GM18499 (cell line): ENCODE data around the gene CD48.

Source experiments
- ATAC-seq: cut with Tn5 transposase; IDR thresholded peaks from one replicate; pipeline ENCODE4 v1.9.1; 2021; ENCODE audit warnings: moderate number of reproducible peaks; ENCODE audit not compliant: insufficient read depth, unreplicated experiment

CD48 gene, protein sequence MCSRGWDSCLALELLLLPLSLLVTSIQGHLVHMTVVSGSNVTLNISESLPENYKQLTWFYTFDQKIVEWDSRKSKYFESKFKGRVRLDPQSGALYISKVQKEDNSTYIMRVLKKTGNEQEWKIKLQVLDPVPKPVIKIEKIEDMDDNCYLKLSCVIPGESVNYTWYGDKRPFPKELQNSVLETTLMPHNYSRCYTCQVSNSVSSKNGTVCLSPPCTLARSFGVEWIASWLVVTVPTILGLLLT

DNA sequence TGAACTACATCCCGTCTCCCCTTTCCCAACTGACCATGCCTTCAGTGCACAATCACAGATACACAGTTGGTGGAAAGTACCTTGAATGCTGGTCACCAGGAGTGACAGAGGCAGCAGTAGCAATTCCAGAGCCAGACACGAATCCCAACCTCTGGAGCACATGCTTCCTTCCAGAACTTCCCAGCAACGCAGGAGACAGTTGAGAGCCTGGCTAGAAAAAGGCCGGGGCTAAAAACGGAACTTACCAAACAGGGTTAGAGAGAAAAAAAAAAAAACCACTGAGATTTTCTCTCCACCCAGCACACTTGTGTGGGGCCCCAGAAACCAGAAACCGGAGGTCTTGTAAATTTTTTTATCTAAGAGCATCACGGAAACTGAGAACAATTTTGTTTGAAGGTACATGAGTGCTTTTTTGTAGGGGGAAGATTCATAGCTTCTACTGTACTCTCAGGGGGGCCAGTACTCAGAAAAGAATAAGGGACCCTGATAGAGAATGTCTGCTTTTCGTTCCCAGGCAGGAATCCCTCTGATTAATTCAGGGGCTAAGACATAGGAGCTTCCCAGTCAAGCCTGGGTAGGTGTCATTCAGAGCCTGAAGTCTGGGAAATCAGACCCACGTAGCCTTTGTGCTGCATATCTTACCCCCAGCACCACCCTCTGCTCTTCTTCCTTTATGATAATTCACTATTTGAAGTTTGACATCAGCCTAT, at the start of gene CD48:
CD48 (minus strand) TSS at position 221 of the 710 bp plus-strand sequence; CDS start at position 162, 59 bp downstream.
- ATAC-seq, result no peak

DNA sequence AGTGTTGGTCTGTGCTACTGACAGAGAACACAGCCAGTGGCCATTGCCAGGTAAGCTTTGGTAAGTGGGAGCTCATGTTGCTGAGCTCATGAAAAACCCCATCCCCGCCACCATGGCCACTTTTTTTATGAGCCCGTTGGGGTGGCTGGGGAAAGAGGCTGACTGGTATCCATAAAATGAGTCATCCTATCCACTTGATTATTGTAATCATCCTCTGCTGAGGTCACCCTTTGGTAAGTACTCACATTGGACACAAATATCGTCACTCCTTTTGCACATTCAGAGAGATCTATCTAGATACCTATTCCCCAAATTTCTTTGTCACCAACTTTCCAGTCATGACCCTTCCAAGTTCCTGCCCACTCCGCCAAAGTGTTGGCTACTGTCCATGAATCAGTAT, 49.4 kb upstream of the CD48 start:
- no peak for ATAC-seq

DNA sequence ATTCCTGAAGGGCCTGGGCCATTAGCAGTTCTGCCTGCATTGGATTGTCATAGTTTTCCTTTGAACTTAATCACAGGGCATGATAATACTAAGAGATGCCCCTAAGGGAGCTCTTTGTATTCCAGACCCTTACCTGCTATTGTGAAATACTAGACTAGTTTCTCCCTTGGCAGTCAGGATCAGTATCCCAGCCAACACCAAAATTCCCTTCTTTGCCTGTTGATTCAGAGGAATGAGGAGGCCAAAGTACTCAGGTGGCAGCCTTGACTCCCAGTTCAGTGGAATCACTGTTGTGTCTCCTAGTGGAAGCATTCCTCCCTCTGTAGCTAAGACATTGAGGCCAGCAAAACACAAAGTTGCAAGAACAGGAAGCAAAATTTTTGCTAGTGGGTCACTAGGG, 48.1 kb upstream of the CD48 start:
- ATAC-seq, result no peak

DNA sequence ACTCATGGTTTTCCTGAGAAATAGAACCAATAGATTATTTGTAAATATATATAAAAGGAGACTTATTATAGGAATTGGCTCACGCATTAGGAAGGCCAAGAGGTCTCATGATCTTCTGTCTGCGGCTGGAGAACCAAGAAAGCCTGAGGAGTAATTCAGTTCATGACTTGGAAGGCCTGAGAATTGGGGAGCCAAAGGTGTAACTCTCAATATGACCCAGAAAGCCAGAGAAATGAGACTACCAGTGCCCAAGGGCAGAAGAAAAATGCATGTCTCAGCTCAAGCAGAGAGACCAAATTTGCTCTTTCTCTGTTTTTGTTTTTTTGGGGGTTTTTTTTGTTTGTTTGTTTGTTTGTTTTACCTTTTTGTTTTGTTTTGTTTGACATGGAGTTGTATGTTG, 46.9 kb upstream of the CD48 start:
- no peak for ATAC-seq

DNA sequence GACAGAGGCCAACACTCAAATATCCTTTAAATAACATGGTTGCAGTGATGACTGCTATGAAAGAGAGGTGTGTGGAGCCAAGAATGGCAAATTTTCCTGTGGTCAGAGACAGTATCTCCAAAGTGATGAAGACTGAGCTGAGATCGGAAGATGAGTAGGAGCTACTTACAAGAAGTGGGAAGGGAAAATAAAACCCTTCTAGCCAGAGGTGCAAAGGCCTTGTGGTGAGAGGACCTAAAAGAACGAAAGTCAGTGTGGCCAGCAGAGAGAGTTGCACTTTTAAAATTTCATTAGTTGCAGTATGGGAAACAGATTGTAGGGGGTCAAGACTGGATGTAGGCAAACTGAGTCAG, 45.2 kb upstream of the CD48 start:
- ATAC-seq, result no peak

DNA sequence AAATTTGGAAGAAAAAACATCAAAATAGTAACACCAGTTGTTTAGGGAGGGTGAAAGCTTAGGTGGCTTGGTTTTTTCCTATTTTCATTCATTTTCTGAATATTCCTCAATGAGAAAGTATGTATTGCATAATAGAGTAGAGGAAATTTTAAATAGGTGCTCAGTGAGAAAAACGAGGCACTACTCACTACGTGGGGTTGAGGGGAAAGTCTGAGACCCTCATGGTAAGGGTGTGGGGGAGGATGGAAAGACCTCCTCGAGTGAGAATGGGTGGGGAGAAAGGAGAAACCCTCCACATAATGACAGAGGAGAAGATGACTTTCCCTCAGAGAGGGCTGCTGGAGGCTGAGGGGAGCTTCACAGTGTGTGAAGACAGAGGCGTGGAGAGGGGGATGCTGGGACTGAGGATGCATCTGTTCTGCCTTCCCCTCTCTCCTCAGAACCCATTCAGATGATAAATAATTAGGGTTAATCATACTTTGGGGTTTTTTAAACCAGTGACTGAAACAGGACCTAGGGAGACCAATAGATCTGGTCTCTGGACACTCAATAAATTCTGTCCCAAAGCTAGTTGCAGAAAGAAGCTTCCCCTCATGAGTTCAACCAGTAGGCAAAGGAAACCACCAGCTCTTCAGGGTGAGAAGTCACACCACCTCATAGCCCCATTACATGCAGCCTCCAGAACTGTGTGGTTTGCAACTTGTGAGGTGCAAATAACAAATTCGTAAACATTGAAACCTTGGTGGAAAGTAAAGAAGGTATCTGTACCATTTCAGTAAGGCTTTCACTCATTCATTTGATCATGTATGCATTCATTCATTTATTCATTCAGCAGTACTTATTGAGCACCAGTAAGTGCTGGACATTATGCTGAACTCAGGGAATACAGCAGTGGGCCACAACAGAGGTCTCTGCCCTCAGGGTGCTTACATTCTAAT, 44.6 kb upstream of the CD48 start:
- no peak for ATAC-seq

DNA sequence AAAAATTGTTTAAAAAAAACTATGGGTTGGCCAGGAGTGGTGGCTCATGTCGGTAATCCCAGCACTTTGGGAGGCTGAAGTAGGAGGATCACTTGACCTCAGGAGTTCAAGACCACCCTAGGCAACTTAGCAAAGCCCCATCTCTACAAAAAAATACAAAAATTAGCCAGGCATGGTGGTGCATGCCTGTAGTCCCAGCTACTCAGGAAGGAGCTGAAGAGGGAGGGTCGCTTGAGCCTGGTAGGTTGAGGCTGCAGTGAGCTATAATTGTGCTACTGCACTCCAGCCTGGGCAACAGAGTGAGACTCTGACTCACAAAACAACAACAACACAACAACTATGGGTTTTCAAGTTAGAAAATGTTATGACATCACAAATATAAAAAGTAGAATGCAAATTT, 43.8 kb upstream of the CD48 start:
- ATAC-seq, result no peak

DNA sequence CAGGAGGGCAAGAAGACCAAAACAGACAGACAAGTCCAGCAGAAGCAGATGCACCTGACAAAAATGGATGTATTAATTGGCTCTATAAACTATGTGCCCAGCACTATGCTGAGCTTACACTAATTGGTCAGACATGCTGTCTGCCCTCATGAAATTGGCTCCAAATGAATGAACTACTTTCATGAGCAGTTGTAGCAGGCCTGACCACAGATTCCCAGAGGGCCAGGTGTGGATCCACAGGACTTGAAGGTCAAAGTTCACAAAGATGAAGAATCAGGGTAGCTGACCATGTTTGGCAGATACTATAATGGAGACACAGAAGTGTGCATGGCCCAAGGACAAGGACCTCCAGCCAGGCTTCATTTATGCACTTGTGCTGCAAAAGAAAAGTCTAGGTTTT, 42.0 kb upstream of the CD48 start:
- no peak for ATAC-seq

DNA sequence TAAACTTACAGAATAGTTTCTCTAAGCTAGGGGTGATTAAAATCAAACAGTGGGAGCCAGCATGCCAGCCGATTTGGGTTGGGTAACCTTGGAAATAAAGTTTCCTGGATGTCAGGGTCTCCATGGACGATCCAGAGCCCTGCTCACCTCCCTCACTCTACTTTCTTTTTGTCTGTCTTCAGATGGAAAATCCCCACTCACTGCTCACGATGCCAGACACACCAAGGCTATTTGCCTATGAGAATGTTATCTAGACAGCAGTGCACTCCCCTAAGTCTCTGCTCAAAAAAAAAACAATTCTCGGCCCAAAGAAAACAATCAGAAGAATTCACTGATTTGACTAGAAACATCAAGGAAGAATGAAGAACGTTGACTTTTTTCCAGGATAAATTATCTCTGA, 41.3 kb upstream of the CD48 start:
- no peak for ATAC-seq

DNA sequence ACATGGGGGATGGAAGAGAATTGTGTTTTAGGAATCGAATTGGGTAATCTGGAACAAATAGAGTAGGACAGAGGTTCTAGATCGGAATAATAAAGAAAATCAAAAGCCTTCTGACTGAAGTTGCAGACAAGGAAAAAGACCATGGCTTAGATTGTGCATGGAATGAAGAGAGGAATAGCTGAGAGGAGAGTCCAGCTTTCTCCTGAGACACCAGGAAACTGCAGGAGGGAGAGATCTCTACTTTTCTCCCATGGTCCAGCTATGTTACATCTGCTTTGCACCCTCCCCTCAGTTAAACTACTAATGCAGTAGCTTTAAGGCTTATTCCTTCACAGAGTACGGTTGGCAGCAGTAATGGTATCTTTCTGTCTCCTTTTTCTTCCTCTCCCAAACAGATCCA, 40.8 kb upstream of the CD48 start:
- ATAC-seq, result no peak

DNA sequence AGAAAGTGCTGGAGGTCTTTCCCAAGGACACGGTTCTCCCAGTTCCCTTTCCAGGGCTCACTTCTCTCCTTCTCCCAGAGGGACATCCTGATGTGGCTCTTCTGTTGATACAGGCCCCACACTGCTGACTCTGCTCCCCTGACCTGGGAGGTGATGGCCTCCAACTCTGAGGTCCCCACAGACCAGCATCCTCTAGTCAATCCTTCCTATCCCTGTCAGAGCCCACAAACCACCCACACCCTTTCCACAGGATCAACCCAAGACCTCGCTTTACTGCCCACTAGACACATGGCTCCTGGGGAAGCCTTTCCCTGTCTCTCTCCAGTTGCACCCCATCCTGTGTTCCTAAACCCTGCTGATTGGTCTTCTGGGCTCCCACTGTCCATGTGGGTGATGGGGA, 39.0 kb upstream of the CD48 start:
- no peak for ATAC-seq

DNA sequence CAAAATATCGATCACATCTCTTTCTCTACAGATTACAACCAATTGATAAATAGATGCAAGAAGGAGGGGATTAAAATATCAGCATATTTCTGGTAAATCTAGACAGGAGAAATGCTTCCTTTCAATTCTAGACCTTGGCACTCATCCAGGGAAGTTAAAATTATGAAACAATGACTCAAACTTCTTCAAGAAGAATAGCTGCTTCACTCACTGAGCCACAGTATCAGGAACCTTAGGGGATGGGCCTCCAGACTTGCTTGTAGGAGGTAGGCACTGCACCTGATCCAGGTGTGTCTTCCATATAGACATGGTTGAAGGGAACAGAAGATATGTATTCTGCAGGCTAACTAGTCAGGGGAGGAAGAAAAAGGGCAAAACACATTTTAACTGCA, 37.3 kb upstream of the CD48 start:
- no peak for ATAC-seq

DNA sequence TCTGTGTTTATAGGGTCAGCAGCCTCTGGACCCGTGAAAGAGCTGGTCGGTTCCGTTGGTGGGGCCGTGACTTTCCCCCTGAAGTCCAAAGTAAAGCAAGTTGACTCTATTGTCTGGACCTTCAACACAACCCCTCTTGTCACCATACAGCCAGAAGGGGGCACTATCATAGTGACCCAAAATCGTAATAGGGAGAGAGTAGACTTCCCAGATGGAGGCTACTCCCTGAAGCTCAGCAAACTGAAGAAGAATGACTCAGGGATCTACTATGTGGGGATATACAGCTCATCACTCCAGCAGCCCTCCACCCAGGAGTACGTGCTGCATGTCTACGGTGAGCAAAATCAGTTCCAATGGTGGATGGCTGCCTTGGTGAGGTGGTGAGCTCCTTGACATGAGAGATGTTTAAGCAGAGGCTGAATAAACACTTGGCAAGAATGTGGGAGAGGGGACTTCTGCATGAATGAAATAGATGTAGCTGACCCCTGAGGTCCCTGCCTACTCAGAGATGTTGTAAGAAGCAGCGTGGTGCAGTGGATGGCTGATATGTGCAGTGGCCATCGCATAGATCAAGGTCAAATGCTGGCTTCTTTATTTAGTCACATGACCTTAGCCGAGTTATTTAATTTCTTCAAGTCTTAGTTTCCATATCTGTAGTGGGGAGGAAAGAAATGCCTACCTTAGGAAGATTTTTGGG, 36.7 kb upstream of the CD48 start:
- ATAC-seq, result no peak

DNA sequence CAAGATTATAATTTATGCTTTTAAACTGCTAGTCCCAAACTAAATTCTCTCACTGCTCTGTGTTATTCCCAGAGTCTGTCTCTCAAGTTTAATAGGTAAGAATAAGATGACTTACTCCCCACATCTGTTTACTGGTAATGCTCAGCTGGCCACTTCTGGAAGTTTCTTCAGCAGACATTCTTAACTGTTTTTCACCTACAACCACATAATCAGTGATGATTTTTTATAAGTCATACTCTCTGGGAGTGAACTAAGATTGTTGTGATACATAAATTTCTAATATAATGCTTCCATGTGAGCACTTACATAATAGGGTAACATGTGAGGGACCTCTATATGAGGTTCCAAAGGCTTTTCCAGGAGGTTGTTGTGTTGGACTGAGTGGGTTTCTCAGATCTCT, 36.1 kb upstream of the CD48 start:
- ATAC-seq, result no peak

DNA sequence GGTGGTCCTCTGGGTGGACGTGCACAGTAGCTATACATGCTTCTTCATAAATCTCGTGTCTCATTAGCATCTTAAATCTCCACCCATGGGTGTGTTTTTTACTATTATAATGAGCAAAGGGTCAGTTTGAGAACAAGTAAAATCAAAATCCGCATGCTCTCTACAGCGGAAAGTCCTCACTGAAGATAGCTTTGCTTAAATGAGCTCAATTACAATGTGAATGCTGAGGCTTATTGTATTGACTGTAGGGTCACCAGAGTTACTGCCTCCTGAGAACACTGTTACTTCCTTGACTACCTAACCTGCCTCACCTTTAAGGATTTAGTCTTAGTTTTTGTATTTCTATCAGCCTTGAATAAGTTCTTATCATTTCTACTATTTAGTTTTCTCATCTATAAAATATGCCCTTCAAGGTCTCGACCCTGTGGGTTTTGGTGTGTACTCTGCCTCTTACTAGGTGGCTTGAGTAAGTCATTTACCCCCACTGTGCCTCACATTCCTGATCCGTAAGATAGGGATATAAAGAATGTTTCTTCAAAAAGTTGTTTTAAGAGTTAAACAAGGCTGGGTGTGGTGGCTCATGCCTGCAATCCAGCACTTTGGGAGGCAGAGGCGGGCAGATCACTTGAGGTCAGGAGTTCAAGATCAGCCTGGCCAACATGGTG, 35.3 kb upstream of the CD48 start:
- ATAC-seq, result no peak

DNA sequence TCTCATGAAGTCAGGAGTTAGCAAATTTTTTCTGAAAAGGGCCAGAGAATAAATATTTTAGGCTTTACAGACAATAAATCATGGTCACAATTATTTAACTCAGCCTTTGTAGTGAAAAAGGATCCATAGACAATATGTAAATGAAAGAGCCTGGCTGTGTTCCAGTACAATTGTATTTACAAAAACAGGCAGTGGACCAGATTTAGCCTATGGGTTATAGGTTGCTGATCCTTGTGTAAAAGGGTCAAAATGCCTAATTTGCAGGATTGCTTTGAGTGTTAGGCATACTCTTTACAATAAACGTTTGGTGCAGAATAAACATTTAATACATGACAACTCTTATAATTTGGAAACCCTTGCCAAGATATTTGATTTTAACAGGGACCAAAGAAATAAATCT, 33.9 kb upstream of the CD48 start:
- no peak for ATAC-seq

DNA sequence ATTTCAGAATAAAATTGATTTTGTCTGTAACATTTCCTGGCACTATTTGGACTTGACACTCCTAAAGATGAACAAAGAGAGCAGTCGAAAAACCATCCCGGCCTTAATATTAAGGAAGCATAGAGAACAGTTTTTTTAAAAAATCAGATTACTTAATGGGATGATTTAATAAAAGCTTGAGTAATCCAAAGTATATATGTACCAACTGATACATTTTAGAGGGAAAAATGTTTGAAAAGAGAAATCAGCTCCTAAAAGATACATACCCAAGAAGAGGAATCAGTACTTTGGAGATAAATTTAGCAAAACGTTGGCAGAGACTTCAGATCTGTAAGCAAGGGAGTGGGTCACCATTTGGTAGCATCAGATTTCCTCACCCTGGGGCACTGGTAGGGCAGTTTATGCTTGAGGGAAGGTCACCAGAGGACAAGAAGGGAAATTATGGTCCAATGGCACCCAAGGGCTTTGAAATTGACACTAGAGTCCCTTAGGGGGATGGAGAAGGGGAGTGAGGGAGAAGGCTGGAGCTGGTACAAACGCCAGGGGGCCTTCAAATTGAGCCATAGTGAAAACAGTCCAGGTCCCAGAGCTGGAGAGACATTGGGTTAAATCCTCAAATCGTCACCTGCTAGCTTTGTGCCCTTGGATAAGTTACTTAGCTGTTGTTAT, 33.4 kb upstream of the CD48 start:
- no peak for ATAC-seq

DNA sequence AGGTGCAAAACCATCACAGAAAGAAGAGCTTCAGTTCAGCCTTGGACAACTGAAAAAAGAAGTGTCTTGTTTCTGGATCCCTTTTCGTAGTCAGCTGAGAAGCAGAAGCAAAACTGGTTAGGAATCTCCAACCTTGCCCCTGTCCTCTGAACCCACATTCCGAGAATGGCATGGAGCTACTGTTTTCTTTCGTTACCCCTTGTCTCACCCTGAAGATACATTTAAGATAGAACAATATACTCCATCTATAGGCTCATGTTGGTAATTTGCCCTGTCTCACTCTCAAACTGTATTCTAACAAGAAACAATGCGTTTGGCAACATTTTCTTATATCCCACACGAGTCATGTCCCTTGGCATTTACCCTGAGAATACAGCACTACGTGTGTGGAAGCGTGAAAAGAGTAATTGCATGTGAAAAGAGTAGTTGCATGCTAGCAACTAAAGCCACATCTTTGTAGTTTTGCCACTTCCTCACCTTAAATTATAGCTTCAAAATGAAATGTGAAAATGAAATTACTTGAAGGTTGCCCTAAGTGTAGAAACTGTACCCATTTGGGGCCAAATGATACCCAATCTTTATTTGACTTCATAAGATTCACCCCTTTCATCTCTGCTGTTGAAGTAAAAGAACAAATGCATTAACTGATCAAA, 32.7 kb upstream of the CD48 start:
- no peak for ATAC-seq

DNA sequence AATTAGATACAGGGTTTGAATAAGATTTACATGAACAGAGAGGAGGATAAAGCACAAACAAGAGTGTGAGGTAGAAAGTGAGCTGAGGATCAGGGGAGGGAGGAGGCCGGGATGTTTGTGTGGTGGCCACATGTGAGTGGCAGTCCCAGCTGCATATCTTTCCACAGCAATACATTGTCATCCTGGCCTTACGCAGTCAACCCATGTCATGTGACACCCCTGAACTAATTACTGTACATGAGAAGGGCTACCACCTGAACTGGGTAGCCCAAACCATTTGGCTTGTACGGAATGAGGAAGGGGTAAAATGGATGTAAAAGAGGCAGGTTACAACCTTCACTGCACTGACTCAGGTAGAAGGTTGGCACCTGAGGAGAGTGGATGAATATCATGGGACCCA, 31.6 kb upstream of the CD48 start:
- no peak for ATAC-seq
